Smooth muscle cell (in vitro differentiated cells): ENCODE results near the gene MED17. TPM values are rescaled to one million over a fixed set of nuclear protein-coding genes. Genes with fewer than 3 reads are reported as not detected.

Experiments used
- DNase-seq: peaks from one replicate; lab custom pipeline; 2025; ENCODE audit not compliant: unreplicated experiment; lab: John Stamatoyannopoulos, UW
- H2AFZ ChIP-seq: fragments of 200-600 bp; sonication (generic); 2 replicates; pipeline ENCODE4 v1.6.0; 2016; ENCODE audit warnings: antibody characterized with exemption, low read depth, mild to moderate bottlenecking
- H3F3A ChIP-seq: fragments of 200-600 bp; sonication (generic); 2 replicates; pipeline ENCODE4 v1.6.0; 2017; ENCODE audit warnings: antibody characterized with exemption, low read depth
- H3K27ac ChIP-seq: fragments of 200-600 bp; sonication (generic); 2 replicates; pipeline ENCODE4 v1.5.1; 2016; ENCODE audit warnings: low read depth, mild to moderate bottlenecking
- H3K27me3 ChIP-seq: fragments of 200-600 bp; sonication (generic); 2 replicates; pipeline ENCODE4 v1.6.1; 2016; ENCODE audit warnings: low read depth, mild to moderate bottlenecking
- H3K36me3 ChIP-seq: fragments of 200-600 bp; sonication (generic); 2 replicates; pipeline ENCODE4 v1.5.1; 2016; ENCODE audit warnings: low read depth
- H3K4me1 ChIP-seq: fragments of 200-600 bp; sonication (generic); 2 replicates; pipeline ENCODE4 v1.5.1; 2016; ENCODE audit warnings: low read depth
- H3K4me2 ChIP-seq: fragments of 200-600 bp; sonication (generic); 2 replicates; pipeline ENCODE4 v1.6.0; 2016; ENCODE audit warnings: mild to moderate bottlenecking
- H3K4me3 ChIP-seq: fragments of 200-600 bp; sonication (generic); 2 replicates; pipeline ENCODE4 v1.5.1; 2016; ENCODE audit warnings: mild to moderate bottlenecking
- H3K79me2 ChIP-seq: fragments of 200-600 bp; sonication (generic); 2 replicates; pipeline ENCODE4 v1.6.0; 2016; ENCODE audit warnings: low read depth, mild to moderate bottlenecking
- H3K9ac ChIP-seq: fragments of 200-600 bp; sonication (generic); 2 replicates; pipeline ENCODE4 v1.6.0; 2016; ENCODE audit warnings: low read depth
- H3K9me3 ChIP-seq: fragments of 200-600 bp; sonication (generic); replicated peaks from 2 replicates; pipeline ENCODE4 v1.5.1; 2016; ENCODE audit warnings: low read depth
- H4K20me1 ChIP-seq: fragments of 200-600 bp; sonication (generic); 2 replicates; pipeline ENCODE4 v1.6.0; 2016; ENCODE audit warnings: low read depth
- CTCF ChIP-seq: fragments of 200-600 bp; sonication (generic); IDR thresholded peaks from 2 replicates; pipeline ENCODE4 v1.5.1; 2017; ENCODE audit warnings: borderline replicate concordance, mild to moderate bottlenecking, antibody characterized with exemption; ENCODE audit not compliant: insufficient read depth, poor library complexity, severe bottlenecking
- WGBS: methylation state at CpG from one replicate; pipeline ENCODE4 v1.1.7; 2016; ENCODE audit warnings: low lambda C conversion rate; 5-methylcytosine and 5-hydroxymethylcytosine counted together
- polyA plus RNA-seq: library from polyadenylated mRNA; unstranded; fragments of >200 nt; fragmentation: Nextera tagmentation; extraction: Ambion mirVana; gene quantifications from 2 replicates; pipeline ENCODE4 v1.2.1, GENCODE V29; 2016
- total RNA-seq: library from RNA; depleted of rRNA; stranded (reverse); fragments of >200 nt; gene quantifications from 2 replicates; pipeline ENCODE4 v1.2.3, GENCODE V29; 2014

The MED17 gene
- total and polyA plus RNA-seq, 2 experiments from 2014 or later = 20.2 to 30.6 TPM

GRCh38 chr11:93740031-93740729 is 43.9 kb upstream of the MED17 start:
- Histone ChIP-seq H3K9me3 (no peaks in the 10 kb centered on the region), H3K27me3 (no peaks in the 10 kb centered on the region), H3F3A (peaks cover 41% of the 10 kb centered on the region), H3K9ac (peak overlapping the region; percentile 94), H3K27ac (peak overlapping the region; percentile 85), H4K20me1 (peaks cover 57% of the 10 kb centered on the region), H3K4me2 (peak overlapping the region; percentile 87), H3K79me2 (peaks cover 72% of the 10 kb centered on the region), H3K4me3 (peak overlapping the region; percentile 83), H3K4me1 (peaks cover 48% of the 10 kb centered on the region), H2AFZ (no peak overlapping the region), H3K36me3 (peaks cover 24% of the 10 kb centered on the region)
- no peak for DNase-seq
- under 1% methylated on average over 18 of the region's 18 CpGs for WGBS
- TF ChIP-seq CTCF = no peak

- TF ChIP-seq CTCF = no peak
- Histone ChIP-seq H4K20me1 (peaks cover 52% of the 10 kb centered on the region), H3K4me1 (peaks cover 49% of the 10 kb centered on the region), H3K4me3 (peak overlapping the region; percentile 83), H3K9ac (peak overlapping the region; percentile 94), H3K27ac (peak overlapping the region; percentile 85), H3K36me3 (peaks cover 23% of the 10 kb centered on the region), H3F3A (peaks cover 40% of the 10 kb centered on the region), H3K27me3 (no peaks in the 10 kb centered on the region), H3K4me2 (peak overlapping the region; percentile 87), H3K9me3 (no peaks in the 10 kb centered on the region), H2AFZ (peak overlapping the region; percentile 32), H3K79me2 (peaks cover 68% of the 10 kb centered on the region)
- WGBS = 2% methylated on average over 20 of the region's 20 CpGs
- peak; percentile 41 for DNase-seq
Observed at GRCh38 chr11:93740730-93741093, 43.4 kb upstream of the MED17 start.

- H3K79me2 ChIP-seq = peaks cover 68% of the 10 kb centered on the region
- peak within 1 kb of the TSS; percentile 94 for H3K9ac ChIP-seq
- H3K4me3 ChIP-seq = peak within 1 kb of the TSS; percentile 83
- peak within 1 kb of the TSS; percentile 85 for H3K27ac ChIP-seq
- H3K36me3 ChIP-seq = peaks cover 17% of the 10 kb centered on the region
- TF ChIP-seq CTCF = no peak
- H3K27me3 ChIP-seq = no peaks in the 10 kb centered on the region
- under 1% methylated on average over 64 of the region's 65 CpGs for WGBS
- peaks cover 46% of the 10 kb centered on the region for H4K20me1 ChIP-seq
- peak; percentile 83 for DNase-seq
- peak within 1 kb of the TSS; percentile 96 for H2AFZ ChIP-seq
- no peaks in the 10 kb centered on the region for H3K9me3 ChIP-seq
- peaks cover 34% of the 10 kb centered on the region for H3F3A ChIP-seq
- H3K4me2 ChIP-seq = peak within 1 kb of the TSS; percentile 87
- peaks cover 44% of the 10 kb centered on the region for H3K4me1 ChIP-seq
Observed at GRCh38 chr11:93741094-93741881, 42.8 kb upstream of the MED17 start, which contains the start of the genes C11orf54 and TAF1D. Gene C11orf54, plus strand, starts transcription at chr11:93741672. Its CDS starts 5,722 bp downstream, at chr11:93747394. Gene TAF1D, minus strand, starts transcription at chr11:93741495. Its CDS starts 2,191 bp downstream, at chr11:93739304.
